Karpas-422 (cell line): ENCODE data around the gene GRID2. TPM values are rescaled to one million over a fixed set of nuclear protein-coding genes. Genes with fewer than 3 reads are reported as not detected.

Experiments used
- DNase-seq: peaks from one replicate; pipeline ENCODE4 v3.0.0-alpha.2; 2015
- H2AFZ ChIP-seq: fragments of 200-600 bp; sonication (generic); 2 replicates; pipeline ENCODE4 v1.6.1; 2014; ENCODE audit warnings: antibody characterized with exemption, low read length, mixed read lengths
- H3K27ac ChIP-seq: fragments of 200-600 bp; sonication (generic); 2 replicates; pipeline ENCODE4 v1.5.1; 2014; ENCODE audit warnings: mild to moderate bottlenecking, low read length, moderate library complexity
- H3K27me3 ChIP-seq: fragments of 200-600 bp; sonication (generic); 2 replicates; pipeline ENCODE4 v1.6.1; 2014; ENCODE audit warnings: low read length, mixed read lengths
- H3K36me3 ChIP-seq: fragments of 200-600 bp; sonication (generic); 2 replicates; pipeline ENCODE4 v1.6.1; 2014; ENCODE audit warnings: low read length, mixed read lengths; ENCODE audit not compliant: insufficient read depth
- H3K4me1 ChIP-seq: fragments of 200-600 bp; sonication (generic); 2 replicates; pipeline ENCODE4 v1.6.1; 2014; ENCODE audit warnings: mild to moderate bottlenecking, low read length, mixed read lengths
- H3K4me2 ChIP-seq: fragments of 200-600 bp; sonication (generic); 2 replicates; pipeline ENCODE4 v1.6.1; 2014; ENCODE audit warnings: low read length, low read depth, mild to moderate bottlenecking; ENCODE audit not compliant: poor library complexity, severe bottlenecking
- H3K4me3 ChIP-seq: fragments of 200-600 bp; sonication (generic); 2 replicates; pipeline ENCODE4 v1.5.1; 2014; ENCODE audit warnings: mild to moderate bottlenecking, antibody characterized with exemption, low read length, mixed read lengths
- H3K79me2 ChIP-seq: fragments of 200-600 bp; sonication (generic); 2 replicates; pipeline ENCODE4 v1.6.1; 2014; ENCODE audit warnings: mild to moderate bottlenecking, low read length, mixed read lengths
- H3K9ac ChIP-seq: fragments of 200-600 bp; sonication (generic); 2 replicates; pipeline ENCODE4 v1.6.0; 2014; ENCODE audit warnings: low read length
- H3K9me2 ChIP-seq: fragments of 200-600 bp; sonication (generic), shearing (Covaris generic); replicated peaks from 2 replicates; pipeline ENCODE4 v1.6.0; 2014; ENCODE audit warnings: mild to moderate bottlenecking, low read length, moderate library complexity; ENCODE audit not compliant: insufficient read depth
- H3K9me3 ChIP-seq: fragments of 300-700, 200-600 bp; sonication (generic); 2 replicates; pipeline ENCODE4 v1.6.1; 2014; ENCODE audit warnings: low read length, mixed read lengths
- H4K20me1 ChIP-seq: fragments of 200-600 bp; sonication (generic); 2 replicates; pipeline ENCODE4 v1.6.1; 2014; ENCODE audit warnings: mild to moderate bottlenecking, antibody characterized with exemption, low read length, low read depth; ENCODE audit not compliant: insufficient read depth
- total RNA-seq: library from RNA; depleted of rRNA; stranded (reverse); fragments of >200 nt; shearing (Covaris generic); gene quantifications from 2 replicates; pipeline ENCODE4 v1.2.3, GENCODE V29; 2014; ENCODE audit warnings: low replicate concordance

GRID2 gene
- total RNA-seq, 1 experiment from 2014 or later, result not detected

GRCh38 chr4:93756101-93756500, 1452.3 kb downstream of the GRID2 start:
- Histone ChIP-seq H3K4me1 (no peaks in the 10 kb centered on the region), H3K27ac (no peak overlapping the region), H3K4me2 (no peak overlapping the region), H4K20me1 (no peaks in the 10 kb centered on the region), H3K4me3 (no peak overlapping the region), H3K9me2 (no peaks in the 10 kb centered on the region), H3K79me2 (no peaks in the 10 kb centered on the region), H2AFZ (no peak overlapping the region), H3K9me3 (no peaks in the 10 kb centered on the region), H3K9ac (no peak overlapping the region), H3K27me3 (no peaks in the 10 kb centered on the region), H3K36me3 (no peaks in the 10 kb centered on the region)
- no peak for DNase-seq

- Histone ChIP-seq H2AFZ (no peak overlapping the region), H3K4me2 (no peak overlapping the region), H3K36me3 (no peaks in the 10 kb centered on the region), H3K9me3 (no peaks in the 10 kb centered on the region), H4K20me1 (no peaks in the 10 kb centered on the region), H3K9me2 (no peaks in the 10 kb centered on the region), H3K79me2 (no peaks in the 10 kb centered on the region), H3K4me3 (no peak overlapping the region), H3K9ac (no peak overlapping the region), H3K4me1 (no peaks in the 10 kb centered on the region), H3K27ac (no peak overlapping the region), H3K27me3 (no peaks in the 10 kb centered on the region)
- no peak for DNase-seq
Measured at GRCh38 chr4:93759506-93759905, 1455.7 kb downstream of the GRID2 start.

- Histone ChIP-seq H3K9me3 (no peaks in the 10 kb centered on the region), H2AFZ (no peak overlapping the region), H3K9me2 (no peaks in the 10 kb centered on the region), H3K9ac (no peak overlapping the region), H3K36me3 (no peaks in the 10 kb centered on the region), H4K20me1 (no peaks in the 10 kb centered on the region), H3K4me1 (no peaks in the 10 kb centered on the region), H3K79me2 (no peaks in the 10 kb centered on the region), H3K4me3 (no peak overlapping the region), H3K4me2 (no peak overlapping the region), H3K27me3 (no peaks in the 10 kb centered on the region), H3K27ac (no peak overlapping the region)
- DNase-seq, result no peak
Measured at GRCh38 chr4:93760284-93760683, 1456.5 kb downstream of the GRID2 start.

- no peaks in the 10 kb centered on the region for H3K9me3 ChIP-seq
- H3K4me3 ChIP-seq, result no peak overlapping the region
- H3K4me1 ChIP-seq, result no peaks in the 10 kb centered on the region
- H3K9ac ChIP-seq, result no peak overlapping the region
- H3K27me3 ChIP-seq, result no peaks in the 10 kb centered on the region
- H3K4me2 ChIP-seq, result no peak overlapping the region
- H2AFZ ChIP-seq, result no peak overlapping the region
- no peaks in the 10 kb centered on the region for H3K36me3 ChIP-seq
- no peak for DNase-seq
- H3K27ac ChIP-seq, result no peak overlapping the region
- no peaks in the 10 kb centered on the region for H3K79me2 ChIP-seq
- H3K9me2 ChIP-seq, result no peaks in the 10 kb centered on the region
- no peaks in the 10 kb centered on the region for H4K20me1 ChIP-seq
Measured at GRCh38 chr4:93761286-93761685, 1457.5 kb downstream of the GRID2 start.

GRCh38 chr4:93764639-93765246, 1461.0 kb downstream of the GRID2 start:
- H3K36me3 ChIP-seq, result no peaks in the 10 kb centered on the region
- no peaks in the 10 kb centered on the region for H3K9me3 ChIP-seq
- no peak overlapping the region for H3K4me2 ChIP-seq
- no peaks in the 10 kb centered on the region for H3K4me1 ChIP-seq
- H3K4me3 ChIP-seq, result no peak overlapping the region
- no peaks in the 10 kb centered on the region for H3K79me2 ChIP-seq
- H3K9ac ChIP-seq, result no peak overlapping the region
- no peaks in the 10 kb centered on the region for H3K27me3 ChIP-seq
- H3K9me2 ChIP-seq, result no peaks in the 10 kb centered on the region
- no peak overlapping the region for H3K27ac ChIP-seq
- no peak overlapping the region for H2AFZ ChIP-seq
- H4K20me1 ChIP-seq, result no peaks in the 10 kb centered on the region
- peak; percentile 81 for DNase-seq

GRCh38 chr4:93767917-93768316, 1464.2 kb downstream of the GRID2 start:
- no peak for DNase-seq
- Histone ChIP-seq H3K27ac (no peak overlapping the region), H4K20me1 (no peaks in the 10 kb centered on the region), H3K9me2 (no peaks in the 10 kb centered on the region), H3K36me3 (no peaks in the 10 kb centered on the region), H3K4me1 (no peaks in the 10 kb centered on the region), H3K4me2 (no peak overlapping the region), H3K9me3 (no peaks in the 10 kb centered on the region), H3K9ac (no peak overlapping the region), H3K27me3 (no peaks in the 10 kb centered on the region), H3K79me2 (no peaks in the 10 kb centered on the region), H3K4me3 (no peak overlapping the region), H2AFZ (no peak overlapping the region)

- H3K36me3 ChIP-seq, result no peaks in the 10 kb centered on the region
- H3K9me3 ChIP-seq, result no peaks in the 10 kb centered on the region
- no peaks in the 10 kb centered on the region for H3K9me2 ChIP-seq
- no peak overlapping the region for H3K27ac ChIP-seq
- no peaks in the 10 kb centered on the region for H4K20me1 ChIP-seq
- no peak overlapping the region for H3K9ac ChIP-seq
- H3K4me2 ChIP-seq, result no peak overlapping the region
- no peaks in the 10 kb centered on the region for H3K79me2 ChIP-seq
- H3K4me1 ChIP-seq, result no peaks in the 10 kb centered on the region
- H3K4me3 ChIP-seq, result no peak overlapping the region
- DNase-seq, result no peak
- H2AFZ ChIP-seq, result no peak overlapping the region
- no peaks in the 10 kb centered on the region for H3K27me3 ChIP-seq
Measured at GRCh38 chr4:93770201-93770600, 1466.4 kb downstream of the GRID2 start.

- Histone ChIP-seq H3K4me3 (peak overlapping the region; percentile 31; the same call in 1 of the 2 replicates), H3K9ac (no peak overlapping the region), H3K27ac (no peak overlapping the region), H3K4me1 (no peaks in the 10 kb centered on the region), H3K27me3 (no peaks in the 10 kb centered on the region), H3K79me2 (no peaks in the 10 kb centered on the region), H3K36me3 (no peaks in the 10 kb centered on the region), H3K9me3 (no peaks in the 10 kb centered on the region), H2AFZ (0 out of 2 replicates have a peak overlapping the region, but pooled peaks have one; percentile 53), H3K4me2 (peak overlapping the region; percentile 38), H3K9me2 (no peaks in the 10 kb centered on the region), H4K20me1 (no peaks in the 10 kb centered on the region)
- no peak for DNase-seq
Measured at GRCh38 chr4:93771640-93772411, 1468.1 kb downstream of the GRID2 start.
